Fibroblast of skin of right biceps (primary cell): ENCODE measurements around the gene DISP3.

Experiments
- DNase-seq: peaks from one replicate; pipeline ENCODE4 v3.0.0-alpha.2; 2013

DISP3 gene

GRCh38 chr1:11478571-11479374 is at the start of gene DISP3:
Gene DISP3, plus strand, starts transcription at chr1:11479155. Its CDS starts 21,838 bp downstream, at chr1:11500993.
- DNase-seq, result peak; percentile 79

GRCh38 chr1:11429226-11429625 is 49.7 kb upstream of the DISP3 start:
- no peak for DNase-seq

- DNase-seq, result no peak
These were observed 49.0 kb upstream of the DISP3 start for GRCh38 chr1:11429935-11430334.

GRCh38 chr1:11431941-11432507 is 46.9 kb upstream of the DISP3 start:
- DNase-seq, result no peak

GRCh38 chr1:11432526-11432925 is 46.4 kb upstream of the DISP3 start:
- DNase-seq, result no peak

GRCh38 chr1:11434501-11434900 is 44.5 kb upstream of the DISP3 start:
- no peak for DNase-seq

GRCh38 chr1:11434926-11435325 is 44.0 kb upstream of the DISP3 start:
- no peak for DNase-seq

- no peak for DNase-seq
These were observed 40.0 kb upstream of the DISP3 start for GRCh38 chr1:11438996-11439395.

GRCh38 chr1:11441211-11441952 is 37.6 kb upstream of the DISP3 start:
- no peak for DNase-seq

- DNase-seq, result no peak
These were observed 35.9 kb upstream of the DISP3 start for GRCh38 chr1:11443043-11443442.

- DNase-seq, result no peak
These were observed 34.8 kb upstream of the DISP3 start for GRCh38 chr1:11443961-11444658.

- no peak for DNase-seq
These were observed 34.0 kb upstream of the DISP3 start for GRCh38 chr1:11444907-11445306.

- no peak for DNase-seq
These were observed 31.1 kb upstream of the DISP3 start for GRCh38 chr1:11447903-11448302.

- no peak for DNase-seq
These were observed 30.4 kb upstream of the DISP3 start for GRCh38 chr1:11448373-11449099.

GRCh38 chr1:11449100-11449403 is 29.9 kb upstream of the DISP3 start:
- DNase-seq, result no peak

GRCh38 chr1:11450310-11450709 is 28.6 kb upstream of the DISP3 start:
- DNase-seq, result no peak

- DNase-seq, result no peak
These were observed 25.0 kb upstream of the DISP3 start for GRCh38 chr1:11453742-11454491.

- no peak for DNase-seq
These were observed 22.9 kb upstream of the DISP3 start for GRCh38 chr1:11455967-11456570.

- DNase-seq, result no peak
These were observed 22.0 kb upstream of the DISP3 start for GRCh38 chr1:11456965-11457364.

GRCh38 chr1:11458811-11459275 is 20.1 kb upstream of the DISP3 start:
- no peak for DNase-seq

- no peak for DNase-seq
These were observed 17.3 kb upstream of the DISP3 start for GRCh38 chr1:11461531-11462137.
